ENCODE measurements around the gene PROM2.

PROM2 gene

GRCh38 chr2:95285542-95285932, 11.3 kb downstream of the PROM2 start:
- DNase-seq (ENCODE audit: low read depth in 2 of 2), result no peak

GRCh38 chr2:95287336-95287735, 13.1 kb downstream of the PROM2 start:
- no peak for DNase-seq (ENCODE audit: low read depth in 2 of 2)

GRCh38 chr2:95287806-95288205, 13.6 kb downstream of the PROM2 start:
- no peak for DNase-seq (ENCODE audit: low read depth in 2 of 2)

GRCh38 chr2:95289253-95289652, 15.0 kb downstream of the PROM2 start:
- DNase-seq (ENCODE audit: low read depth in 2 of 2), result no peak

- DNase-seq (ENCODE audit: low read depth in 2 of 2), result no peak
Measured at GRCh38 chr2:95291222-95291621, 17.0 kb downstream of the PROM2 start.

GRCh38 chr2:95292623-95293260, 18.5 kb downstream of the PROM2 start:
- no peak for DNase-seq (ENCODE audit: low read depth in 2 of 2)

GRCh38 chr2:95294579-95295250, 20.5 kb downstream of the PROM2 start:
- no peak for DNase-seq (ENCODE audit: low read depth in 2 of 2)

GRCh38 chr2:95295376-95295775, 21.1 kb downstream of the PROM2 start:
- DNase-seq (ENCODE audit: low read depth in 2 of 2), result no peak

GRCh38 chr2:95296011-95296410, 21.8 kb downstream of the PROM2 start:
- no peak for DNase-seq (ENCODE audit: low read depth in 2 of 2)

GRCh38 chr2:95296880-95297487, 22.7 kb downstream of the PROM2 start, which contains the start of gene KCNIP3:
KCNIP3 (plus strand) TSS chr2:95297347; CDS start chr2:95297439, 92 bp downstream.
- no peak for DNase-seq (ENCODE audit: low read depth in 2 of 2)

GRCh38 chr2:95297639-95298395, 23.6 kb downstream of the PROM2 start:
- DNase-seq (ENCODE audit: low read depth in 2 of 2), result no peak

- DNase-seq (ENCODE audit: low read depth in 2 of 2), result no peak
Measured at GRCh38 chr2:95298486-95299111, 24.4 kb downstream of the PROM2 start.

- no peak for DNase-seq (ENCODE audit: low read depth in 2 of 2)
Measured at GRCh38 chr2:95299961-95300360, 25.7 kb downstream of the PROM2 start.

GRCh38 chr2:95300450-95300849, 26.2 kb downstream of the PROM2 start:
- DNase-seq (ENCODE audit: low read depth in 2 of 2), result no peak

- no peak for DNase-seq (ENCODE audit: low read depth in 2 of 2)
Measured at GRCh38 chr2:95301186-95301585, 26.9 kb downstream of the PROM2 start.

GRCh38 chr2:95301876-95302641, 27.8 kb downstream of the PROM2 start:
- no peak for DNase-seq (ENCODE audit: low read depth in 2 of 2)

- no peak for DNase-seq (ENCODE audit: low read depth in 2 of 2)
Measured at GRCh38 chr2:95303191-95303919, 29.1 kb downstream of the PROM2 start.

- DNase-seq (ENCODE audit: low read depth in 2 of 2), result no peak
Measured at GRCh38 chr2:95305380-95306061, 31.3 kb downstream of the PROM2 start.

GRCh38 chr2:95306336-95306895, 32.2 kb downstream of the PROM2 start:
- no peak for DNase-seq (ENCODE audit: low read depth in 2 of 2)

- no peak for DNase-seq (ENCODE audit: low read depth in 2 of 2)
Measured at GRCh38 chr2:95307036-95307435, 32.8 kb downstream of the PROM2 start.

Data from stimulated activated CD8-positive, alpha-beta memory T cell treated with anti-CD3 and anti-CD28 coated beads, Interleukin-7, amount 100 ng/mL, for 4 hours (primary cell).